GM18511 (cell line): Measurements from ENCODE around the gene AFTPH.

Source experiments
- ATAC-seq: cut with Tn5 transposase; IDR thresholded peaks from one replicate; pipeline ENCODE4 v1.9.1; 2021; ENCODE audit warnings: mild to moderate bottlenecking, moderate library complexity; ENCODE audit not compliant: unreplicated experiment

Gene AFTPH

DNA sequence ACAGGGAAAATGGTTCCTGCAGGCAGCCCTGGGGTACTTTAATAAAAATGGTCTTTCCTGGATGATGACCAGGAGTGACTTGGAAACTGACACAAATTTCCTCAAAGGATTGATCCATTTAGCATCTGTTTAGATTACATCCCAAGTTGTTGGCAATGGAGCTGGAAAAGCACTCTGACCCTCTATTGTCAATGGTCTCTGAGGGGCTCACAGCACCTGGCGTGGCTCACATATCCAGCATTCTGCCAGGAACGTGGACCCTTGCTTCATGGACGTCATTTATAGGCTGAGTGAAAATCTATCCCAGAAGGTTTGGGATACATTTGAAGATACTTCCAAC lies 85.8 kb downstream of the AFTPH start:
- no peak for ATAC-seq

DNA sequence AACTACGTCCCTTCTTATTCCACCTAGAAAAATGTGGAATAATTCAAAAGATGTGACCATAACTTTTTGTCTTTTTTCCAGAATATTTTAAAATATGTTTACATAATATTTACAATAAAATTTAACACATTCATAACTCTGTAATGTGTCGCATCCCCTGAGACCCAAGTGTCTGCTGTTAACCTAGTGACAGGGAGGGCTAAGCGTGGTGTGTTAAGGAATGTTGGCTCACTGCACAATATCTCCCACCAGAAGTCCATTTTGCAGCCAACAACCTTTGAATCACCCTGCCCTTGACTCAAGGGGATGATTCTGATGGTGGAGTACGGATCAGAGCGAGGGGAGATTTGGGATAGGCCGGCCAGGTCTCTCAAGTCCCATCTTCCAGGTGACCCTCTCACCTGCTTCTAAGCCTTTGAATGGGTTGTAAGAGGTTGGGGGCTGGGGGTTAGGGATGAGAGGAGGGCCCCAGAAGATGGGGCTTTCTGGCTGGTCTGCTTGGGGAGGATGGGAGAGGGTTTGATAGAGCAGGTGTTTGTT lies 86.3 kb downstream of the AFTPH start:
- no peak for ATAC-seq

DNA sequence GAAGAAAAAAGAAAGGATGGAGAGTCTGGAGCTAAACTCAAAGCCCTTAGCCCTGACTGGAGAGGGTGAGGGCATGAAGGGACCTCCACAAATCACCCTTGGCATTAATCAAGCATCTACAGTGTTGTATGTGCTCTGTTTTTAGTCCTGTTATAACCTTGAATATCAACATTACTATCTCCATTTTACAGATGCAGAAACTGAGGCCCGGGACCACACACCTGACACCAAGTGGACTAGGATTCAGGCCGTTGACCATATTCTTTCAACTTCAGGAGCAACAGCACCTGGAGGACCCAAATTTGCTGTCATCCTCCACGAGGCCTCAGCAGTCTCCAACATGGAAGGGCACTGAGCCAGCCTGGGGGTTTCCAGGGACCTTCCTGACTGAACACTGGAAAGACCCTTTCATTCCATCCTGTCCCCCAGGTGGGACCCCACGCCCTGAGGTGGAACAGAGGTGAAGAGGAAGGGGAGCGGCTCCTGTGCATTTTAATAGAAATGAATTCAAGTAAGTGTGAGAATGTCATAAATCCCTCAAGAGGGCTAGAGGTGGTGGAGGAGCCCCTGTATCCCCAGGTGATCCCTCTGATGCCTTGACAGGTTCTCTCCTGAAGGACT lies 88.6 kb downstream of the AFTPH start:
- ATAC-seq = no peak

DNA sequence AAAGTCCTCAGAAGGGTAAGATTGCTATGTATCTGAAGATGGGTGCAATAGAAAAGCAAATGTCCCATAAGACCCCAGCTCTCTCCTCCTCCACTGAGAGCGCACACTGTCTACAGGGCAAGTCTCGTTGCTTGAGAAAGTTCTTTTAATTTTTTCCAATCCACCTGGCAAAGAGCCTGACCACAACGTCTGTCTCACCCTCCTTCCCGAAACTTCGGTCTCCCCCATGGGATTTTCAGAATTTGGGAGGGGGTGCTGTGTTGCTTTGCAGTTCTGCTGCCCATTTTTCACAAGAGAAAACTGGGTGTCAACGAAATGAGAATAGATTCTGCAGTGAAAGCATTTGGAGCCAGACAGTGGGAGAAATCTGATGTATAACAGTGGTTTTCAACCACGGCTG lies 89.1 kb downstream of the AFTPH start:
- ATAC-seq = no peak

DNA sequence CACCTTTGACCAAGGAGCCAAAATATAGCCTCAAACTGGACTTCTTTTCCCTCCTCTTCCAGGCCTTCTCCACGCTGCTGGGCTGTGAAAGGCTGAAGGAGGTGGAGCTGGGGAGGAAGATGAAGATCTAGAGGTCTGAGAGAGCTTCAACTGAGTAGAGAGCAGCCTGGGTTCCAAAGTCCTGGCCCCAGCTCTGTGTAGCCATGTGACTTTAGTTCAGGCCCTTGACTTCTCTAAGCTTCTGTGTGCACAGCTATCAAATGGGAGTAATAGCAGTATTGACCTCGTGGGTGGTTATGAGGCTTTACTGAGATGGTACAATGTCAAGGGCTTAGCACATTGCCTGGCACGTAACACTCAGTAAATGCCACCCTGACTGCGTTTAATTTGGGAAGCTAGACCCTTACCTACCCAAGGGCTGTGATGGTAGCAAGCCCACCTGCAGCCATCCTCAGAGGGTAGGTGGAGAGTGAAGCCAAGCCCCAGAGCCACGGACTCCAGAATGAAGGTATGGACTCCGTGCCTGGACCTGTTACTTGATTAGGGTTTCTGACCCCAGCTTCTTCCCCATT lies 91.2 kb downstream of the AFTPH start:
- ATAC-seq = no peak

DNA sequence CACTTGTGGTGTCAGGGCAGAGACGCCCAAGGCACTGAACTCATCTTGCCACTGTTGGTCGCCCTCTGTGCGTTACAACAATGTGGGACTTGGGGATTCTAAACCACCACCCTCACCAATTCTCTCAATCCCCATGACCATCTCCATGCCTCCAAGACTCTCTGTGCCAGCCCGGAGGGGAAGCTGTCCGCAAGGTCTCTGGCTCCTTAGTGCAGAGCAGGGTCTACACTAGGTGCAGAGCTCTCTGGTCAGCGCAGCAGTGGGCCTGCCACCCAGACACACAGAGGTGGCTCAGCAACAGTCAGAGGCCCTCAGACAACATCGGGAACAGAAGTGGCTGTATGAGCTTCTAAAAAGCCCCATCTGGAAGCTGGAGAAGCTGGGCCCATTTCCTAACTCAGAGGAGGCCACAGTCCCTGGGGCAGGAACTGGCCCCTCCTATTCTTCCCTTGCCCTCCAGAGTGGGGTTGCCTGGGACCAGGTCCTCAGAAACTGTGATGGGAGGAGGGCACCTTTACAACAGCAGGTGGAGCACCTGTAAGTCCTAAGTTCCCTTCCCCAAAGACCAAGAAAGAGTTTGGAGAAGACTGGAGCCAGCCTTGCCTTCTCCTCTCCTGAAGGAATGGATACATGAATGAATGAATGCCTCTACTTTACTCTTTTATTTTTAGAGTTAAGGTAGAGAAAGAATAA lies 91.9 kb downstream of the AFTPH start:
- ATAC-seq = no peak

DNA sequence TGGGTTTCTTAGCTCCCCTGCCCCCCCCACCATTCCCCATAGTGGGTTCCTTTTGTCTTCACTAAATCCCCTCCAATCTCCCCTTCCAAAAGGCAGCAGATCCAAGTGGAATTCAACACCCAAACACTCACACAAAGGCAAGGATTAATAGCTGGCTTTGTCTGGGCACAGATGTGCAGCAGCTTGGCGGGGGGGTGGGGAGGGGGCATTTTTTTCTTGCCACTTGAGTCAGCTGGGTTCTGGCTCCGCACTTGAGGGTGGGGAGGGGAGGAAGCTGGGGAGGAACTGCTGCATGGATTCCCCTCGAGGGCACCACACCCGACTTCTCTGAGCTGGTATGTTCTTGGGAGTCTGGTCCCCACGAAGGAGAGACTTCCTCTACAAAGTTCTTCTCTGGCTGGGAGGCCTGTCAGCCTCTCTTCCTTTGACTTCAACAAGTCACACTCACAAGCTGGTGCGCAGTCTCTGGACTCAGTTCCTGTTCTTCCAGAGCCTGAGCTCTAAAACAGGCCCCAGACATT lies 93.6 kb downstream of the AFTPH start:
- no peak for ATAC-seq

DNA sequence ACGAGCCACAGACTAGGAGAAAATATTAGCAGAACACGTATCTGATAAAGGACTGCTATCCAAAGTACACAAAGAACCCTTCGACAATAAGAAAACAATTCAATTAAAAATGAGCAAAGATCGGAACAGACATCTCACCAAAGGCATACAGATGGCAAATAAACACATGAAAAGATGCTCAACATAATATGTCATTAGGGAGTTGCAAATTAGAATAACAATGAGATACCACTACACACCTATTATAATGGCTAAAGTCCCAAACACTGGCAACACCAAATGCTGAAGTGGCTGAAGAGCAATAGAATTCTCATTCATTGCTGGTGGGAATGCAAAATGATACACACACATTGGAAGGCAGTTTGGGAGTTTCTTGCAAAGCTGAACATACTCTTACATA lies 96.5 kb downstream of the AFTPH start:
- ATAC-seq = no peak

DNA sequence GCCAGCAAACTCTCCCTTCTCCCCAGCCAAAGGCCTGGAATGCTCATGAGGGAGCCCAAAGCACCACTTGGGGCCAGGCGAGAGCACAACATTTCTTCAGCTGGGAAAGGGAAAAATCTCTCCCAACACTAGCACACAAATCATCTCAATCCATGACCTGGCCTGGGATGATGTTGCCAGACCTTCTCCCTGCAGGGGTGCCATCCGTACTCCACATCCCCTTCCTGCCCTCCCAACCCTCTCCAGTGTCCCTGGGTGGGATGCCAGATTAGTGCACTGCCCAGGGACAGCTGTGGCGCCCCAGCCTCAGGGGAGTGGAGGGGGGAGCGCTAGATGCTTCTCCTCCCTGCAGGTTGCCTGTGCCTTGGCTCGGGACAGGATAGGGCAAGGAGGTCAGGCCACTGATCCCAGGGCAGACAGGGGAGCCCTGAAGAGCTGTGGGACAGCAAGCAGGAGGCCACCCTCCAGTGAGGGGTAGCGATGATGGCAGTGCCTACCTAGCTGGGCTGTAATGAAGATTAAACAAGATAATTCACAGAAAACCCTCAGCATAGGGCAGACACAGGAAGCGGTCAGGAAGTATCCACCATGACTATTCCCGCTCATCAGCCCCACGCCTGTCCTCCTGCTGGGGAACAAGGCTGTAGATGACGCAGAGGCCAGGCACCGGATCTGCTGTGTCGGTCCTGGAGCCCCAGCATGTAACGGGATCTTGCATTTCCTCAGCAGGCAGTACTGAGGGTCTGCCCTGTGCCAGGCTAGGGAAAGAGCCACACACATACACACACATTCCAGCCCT lies 98.5 kb downstream of the AFTPH start:
- no peak for ATAC-seq

DNA sequence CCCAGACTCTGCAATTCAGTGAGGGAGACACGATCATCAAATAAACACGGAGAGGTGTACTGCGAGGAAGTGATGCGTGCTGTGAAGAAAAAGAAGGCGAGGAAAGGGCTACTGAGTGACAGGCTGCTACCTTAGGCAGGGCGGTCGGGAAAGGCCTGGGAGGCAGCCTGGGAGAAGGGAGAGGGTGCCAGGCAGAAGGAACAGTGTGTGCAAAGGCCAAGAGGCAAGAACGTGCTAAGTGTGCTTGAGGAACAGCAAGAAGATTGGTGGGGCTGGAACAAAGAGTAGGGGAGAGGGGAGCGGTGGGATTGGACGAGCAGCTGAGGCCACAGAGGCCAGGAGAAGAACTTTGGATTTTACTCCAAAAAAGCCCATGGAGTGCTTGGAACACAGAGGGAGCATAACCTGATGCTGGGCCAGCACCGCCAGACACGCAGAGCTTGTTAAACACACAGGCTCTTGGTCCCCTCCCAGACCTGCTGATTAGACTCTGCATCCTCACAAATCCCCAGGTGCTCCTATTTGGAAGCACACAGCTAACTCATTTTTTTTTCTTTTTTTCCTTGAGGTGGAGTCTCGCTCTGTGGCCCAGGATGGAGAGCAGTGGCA lies 99.2 kb downstream of the AFTPH start:
- ATAC-seq = no peak

DNA sequence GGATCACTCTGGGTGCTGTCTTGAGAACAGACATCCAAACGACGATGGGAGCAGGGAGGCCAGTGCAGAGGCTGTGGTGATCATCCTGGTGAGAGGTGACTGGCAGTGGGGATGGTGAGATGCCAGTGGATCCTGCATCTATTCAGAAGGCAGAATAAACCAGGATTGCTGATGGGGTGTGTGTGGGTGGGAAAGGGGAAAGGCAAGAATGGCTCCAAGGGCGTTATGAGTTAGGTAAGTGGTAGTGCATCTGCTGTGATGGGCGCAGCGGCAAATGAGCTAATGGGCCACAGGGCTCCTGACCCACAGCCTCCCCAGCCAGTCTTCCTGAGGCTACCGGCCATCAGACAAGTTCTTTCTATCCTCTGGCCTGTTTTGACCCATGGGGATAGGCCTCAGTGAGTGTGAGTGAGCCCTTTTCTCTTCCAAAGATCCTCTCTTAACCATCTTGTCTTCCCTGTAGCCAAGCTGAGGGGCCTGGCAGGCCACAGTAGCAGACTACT lies 100.0 kb downstream of the AFTPH start:
- no peak for ATAC-seq

DNA sequence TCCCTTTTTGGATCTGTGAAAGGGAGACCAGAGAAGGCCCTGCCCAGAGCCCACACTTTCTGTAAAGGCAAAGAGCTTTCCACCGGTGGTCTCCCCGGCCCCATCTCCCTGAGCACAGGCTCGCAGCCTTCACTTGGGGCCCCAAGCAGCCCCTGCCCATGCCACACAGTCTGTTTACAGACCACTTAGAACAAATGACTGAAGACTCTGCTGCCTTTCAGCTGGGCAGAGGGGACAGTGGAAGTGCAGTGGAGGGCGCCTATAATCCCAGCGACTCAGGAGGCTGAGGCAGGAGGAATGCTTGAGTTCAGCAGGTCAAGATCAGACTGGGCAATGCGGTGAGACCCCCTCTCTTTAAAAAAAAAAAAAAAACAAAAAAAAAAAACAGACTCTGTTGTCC lies 100.7 kb downstream of the AFTPH start:
- no peak for ATAC-seq

DNA sequence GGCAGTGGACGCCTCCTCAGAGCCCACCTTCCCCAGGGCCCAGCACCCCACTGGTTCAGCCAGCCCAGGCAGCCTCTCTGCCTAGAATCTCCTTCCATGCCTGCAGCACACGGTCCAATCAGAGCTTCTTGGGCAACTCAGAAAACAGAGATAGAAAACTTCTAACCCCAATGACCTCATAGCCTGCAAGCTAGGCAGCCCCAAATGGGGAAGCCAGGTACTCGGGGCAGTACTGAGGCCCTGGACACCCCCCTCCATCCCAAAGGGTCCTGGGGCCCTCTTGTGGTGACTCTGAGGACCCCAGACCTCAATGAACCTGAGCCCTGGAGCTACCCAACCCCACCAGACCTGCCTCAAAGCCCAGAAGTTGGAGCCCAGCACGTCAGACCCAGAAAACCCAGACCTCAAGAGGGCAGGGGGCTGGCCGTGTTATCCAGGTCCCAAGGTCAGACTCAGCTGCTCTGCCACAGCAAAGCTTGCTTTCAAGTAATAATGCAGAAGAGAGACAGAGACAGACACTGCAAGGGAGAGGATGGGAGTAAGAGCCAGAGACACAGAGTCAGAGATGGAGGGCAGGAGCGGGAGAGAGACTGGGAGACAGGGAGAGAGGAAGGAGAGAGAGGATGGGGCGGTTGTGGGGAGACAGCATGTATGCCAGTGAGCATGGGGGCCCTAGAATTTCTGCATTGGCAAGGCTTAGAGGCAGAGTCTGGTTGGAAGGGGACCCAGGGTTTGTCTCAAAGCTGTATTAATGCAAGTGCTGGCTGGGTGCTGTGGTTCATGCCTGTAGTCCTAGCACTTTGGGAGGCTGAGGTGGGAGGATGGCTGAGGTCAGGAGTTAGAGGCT lies 101.4 kb downstream of the AFTPH start:
- ATAC-seq = no peak

DNA sequence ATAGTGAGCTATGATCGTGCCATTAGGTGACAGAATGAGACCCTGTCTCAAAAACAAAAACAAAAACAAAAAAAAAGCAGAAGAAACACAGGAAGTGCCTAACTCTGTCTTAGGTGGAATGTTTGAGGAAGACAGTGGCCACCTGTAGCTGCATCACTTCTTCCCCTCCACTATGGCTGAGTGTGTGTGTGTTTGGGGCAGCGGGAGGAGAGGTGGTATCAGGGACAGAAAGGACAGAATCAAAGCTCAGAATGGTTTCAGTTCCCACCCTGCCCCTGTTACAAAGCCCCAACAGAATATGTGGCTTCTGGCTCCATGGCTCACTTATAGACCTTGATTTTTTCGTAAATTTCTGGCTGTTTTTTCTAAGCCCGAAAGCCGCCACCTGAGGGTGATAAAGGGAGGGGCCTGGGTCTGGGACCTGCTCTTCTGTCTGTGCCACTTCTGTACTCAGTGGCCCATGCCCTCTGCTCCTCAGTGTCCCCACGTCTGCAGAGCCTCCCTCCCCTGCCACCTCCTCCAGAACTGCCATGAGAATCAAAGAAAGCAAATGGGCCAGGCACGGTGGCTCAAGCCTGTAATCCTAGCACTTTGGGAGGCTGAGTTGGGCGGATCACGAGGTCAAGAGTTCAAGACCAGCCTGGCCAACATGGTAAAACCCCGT lies 102.2 kb downstream of the AFTPH start:
- no peak for ATAC-seq

DNA sequence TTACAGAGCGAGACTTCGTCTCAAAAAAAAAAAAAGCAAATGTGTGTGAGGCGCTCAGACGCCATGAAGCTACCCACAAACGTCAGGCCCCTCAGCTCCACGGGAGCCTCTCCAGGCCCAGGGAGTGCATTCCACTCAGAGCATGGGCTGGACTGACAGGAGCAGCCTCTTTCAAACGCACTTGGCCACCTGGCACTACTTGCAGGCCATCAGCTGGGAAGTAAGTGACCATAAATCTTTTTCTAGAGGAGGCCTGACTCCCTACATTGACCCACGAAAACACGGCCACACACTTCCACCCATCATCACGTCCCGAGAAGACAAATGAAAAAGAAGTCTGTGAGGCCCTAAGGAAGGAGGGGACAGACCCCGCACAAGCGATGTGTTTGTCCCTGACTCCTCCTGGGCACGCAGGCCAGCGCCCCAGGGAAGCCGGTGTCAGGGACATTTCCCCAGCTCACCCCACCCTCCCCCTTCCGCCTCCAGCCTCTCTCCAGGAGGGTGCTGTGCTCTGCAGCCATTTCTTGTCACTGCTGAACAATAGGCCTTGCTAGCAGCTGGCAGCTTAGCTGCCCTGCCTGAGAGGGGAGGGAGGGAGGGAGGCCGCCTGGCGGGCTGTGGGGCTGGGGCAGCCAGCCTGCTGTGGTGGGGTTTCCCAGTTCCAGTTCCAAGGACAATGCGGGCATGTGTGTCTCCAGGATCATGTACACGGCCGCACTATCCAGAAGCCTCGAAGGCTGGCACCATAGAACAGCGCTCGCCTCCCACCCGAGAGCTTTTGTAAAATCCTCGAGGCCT lies 103.0 kb downstream of the AFTPH start:
- no peak for ATAC-seq

DNA sequence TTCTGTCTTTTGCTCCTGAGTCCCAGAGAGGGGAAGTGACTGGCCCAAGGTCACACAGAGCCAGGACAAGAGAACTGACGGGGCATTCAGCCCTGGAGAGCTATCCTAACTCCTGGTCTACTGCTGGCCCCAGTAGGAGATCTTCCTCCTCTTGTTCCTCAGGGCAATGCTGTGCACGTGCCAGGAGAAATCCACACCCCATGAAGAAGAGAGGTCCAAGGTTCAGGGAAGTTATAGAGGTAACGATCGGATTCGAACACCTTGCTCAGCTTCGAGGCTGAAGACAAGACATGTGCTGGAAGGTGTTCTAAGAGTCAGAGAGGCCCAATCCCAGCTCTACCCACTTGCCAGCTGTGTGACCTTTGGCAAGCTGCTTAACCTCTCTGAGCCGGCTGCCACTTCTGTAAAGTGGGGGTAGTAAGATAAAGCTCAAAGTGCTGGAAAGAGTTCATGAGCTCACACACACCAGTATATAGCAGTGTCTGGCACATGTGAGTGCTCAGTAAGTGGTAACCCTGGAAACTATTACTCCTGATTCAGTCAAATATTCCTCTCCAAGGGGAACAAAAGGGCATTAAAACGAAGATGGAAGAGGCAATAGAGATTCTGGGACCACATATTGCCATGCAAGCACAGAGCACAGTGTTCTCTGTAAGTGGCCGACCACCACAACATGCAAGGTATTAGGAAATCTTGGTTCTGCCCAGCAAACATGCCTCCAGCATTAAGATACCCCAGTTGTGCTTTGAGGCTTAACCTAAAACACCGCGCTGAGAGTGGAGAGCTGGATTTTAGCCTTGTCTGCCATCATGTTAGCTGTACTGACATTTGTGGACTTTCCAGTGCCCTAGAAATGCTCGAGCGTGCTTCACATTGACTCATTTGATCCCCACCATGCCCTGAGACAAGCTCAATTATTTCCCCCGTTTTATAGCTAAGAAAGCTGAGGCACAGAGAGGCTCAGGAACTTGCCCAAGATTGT lies 104.0 kb downstream of the AFTPH start:
- ATAC-seq = no peak

DNA sequence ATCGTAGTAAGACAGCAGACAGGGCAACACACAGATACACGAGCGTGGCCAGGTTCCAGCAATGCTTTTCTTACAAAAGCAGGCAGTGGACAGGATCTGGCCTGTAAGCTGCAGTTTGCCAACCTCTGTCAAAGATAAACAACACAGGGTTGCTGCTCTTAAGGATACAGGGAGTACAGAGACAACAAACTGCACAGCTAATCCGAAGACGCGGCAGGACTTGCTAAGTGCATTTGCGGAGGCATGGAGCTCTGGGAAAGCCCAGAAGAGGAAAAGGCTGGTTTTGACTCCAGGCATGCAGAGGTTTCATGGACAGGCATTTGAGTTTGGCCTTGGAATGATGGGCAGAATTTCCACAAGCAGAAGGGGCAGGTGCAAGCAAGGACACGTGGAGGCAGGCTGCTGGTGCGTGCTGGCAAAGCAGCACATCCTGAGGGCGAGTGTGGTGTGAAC lies 105.2 kb downstream of the AFTPH start:
- no peak for ATAC-seq
